GM19351 (cell line): ENCODE measurements around the gene BPTF.
A peak's percentile ranks its signal among the peaks of the same experiment; 100 is the strongest.
"Not testable (repeated sequence)": the region's sequence is repeated elsewhere in the genome, so short reads cannot be mapped to it uniquely, and the experiment has no call there.

Experiments used
- ATAC-seq: cut with Tn5 transposase; IDR thresholded peaks from one replicate; pipeline ENCODE4 v1.9.1; 2021; ENCODE audit warnings: mild to moderate bottlenecking, moderate library complexity; ENCODE audit not compliant: unreplicated experiment

Gene BPTF, protein sequence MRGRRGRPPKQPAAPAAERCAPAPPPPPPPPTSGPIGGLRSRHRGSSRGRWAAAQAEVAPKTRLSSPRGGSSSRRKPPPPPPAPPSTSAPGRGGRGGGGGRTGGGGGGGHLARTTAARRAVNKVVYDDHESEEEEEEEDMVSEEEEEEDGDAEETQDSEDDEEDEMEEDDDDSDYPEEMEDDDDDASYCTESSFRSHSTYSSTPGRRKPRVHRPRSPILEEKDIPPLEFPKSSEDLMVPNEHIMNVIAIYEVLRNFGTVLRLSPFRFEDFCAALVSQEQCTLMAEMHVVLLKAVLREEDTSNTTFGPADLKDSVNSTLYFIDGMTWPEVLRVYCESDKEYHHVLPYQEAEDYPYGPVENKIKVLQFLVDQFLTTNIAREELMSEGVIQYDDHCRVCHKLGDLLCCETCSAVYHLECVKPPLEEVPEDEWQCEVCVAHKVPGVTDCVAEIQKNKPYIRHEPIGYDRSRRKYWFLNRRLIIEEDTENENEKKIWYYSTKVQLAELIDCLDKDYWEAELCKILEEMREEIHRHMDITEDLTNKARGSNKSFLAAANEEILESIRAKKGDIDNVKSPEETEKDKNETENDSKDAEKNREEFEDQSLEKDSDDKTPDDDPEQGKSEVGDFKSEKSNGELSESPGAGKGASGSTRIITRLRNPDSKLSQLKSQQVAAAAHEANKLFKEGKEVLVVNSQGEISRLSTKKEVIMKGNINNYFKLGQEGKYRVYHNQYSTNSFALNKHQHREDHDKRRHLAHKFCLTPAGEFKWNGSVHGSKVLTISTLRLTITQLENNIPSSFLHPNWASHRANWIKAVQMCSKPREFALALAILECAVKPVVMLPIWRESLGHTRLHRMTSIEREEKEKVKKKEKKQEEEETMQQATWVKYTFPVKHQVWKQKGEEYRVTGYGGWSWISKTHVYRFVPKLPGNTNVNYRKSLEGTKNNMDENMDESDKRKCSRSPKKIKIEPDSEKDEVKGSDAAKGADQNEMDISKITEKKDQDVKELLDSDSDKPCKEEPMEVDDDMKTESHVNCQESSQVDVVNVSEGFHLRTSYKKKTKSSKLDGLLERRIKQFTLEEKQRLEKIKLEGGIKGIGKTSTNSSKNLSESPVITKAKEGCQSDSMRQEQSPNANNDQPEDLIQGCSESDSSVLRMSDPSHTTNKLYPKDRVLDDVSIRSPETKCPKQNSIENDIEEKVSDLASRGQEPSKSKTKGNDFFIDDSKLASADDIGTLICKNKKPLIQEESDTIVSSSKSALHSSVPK (N-terminal part only)

DNA sequence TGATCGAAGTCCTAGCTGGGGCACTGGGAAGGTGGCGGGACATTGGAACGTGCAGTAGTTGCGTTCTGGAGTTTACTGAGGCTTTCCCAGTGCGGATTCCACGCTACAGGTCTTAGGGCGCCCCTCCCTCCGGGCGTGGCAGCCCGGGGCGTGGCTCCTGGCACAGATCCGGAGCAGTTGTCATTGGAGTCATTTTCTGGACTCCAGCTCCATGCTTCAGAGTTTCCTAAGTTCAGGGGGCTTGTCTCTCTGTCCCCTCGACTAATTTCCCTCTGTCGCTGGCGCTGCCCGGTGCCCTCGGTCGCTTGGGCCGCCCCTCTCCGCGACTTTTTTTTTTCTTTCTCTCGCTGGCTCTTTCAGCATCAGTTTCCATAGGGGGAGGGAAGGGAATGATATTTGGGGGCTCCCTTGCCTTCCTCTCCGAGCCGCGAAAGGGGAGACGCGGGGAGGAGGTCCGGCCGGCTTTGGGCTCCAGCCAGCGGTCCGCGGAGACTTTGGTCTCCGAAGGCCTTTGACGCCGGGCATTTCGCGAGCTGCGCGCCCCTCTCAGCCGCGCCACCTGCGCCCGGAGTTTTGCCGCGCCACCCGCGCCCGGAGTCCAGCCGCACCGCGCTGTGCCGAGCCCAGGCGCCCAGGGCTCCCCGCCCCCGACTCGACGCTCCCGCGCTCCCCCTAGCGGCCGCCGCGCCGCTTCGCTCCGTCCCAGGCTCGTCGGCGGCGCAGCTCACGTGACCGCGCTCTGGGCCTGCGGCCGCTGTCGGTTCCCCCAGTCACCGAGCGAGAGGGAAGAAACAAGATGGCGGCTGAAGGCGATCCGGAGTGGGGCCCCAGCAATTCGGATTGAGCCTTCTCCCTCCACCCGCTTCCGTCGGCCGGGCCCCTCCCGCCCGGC lies at the start of gene BPTF:
TSS of gene BPTF (plus strand) at position 769 of the 892 bp plus-strand sequence. CDS start 222 bp downstream, outside the sequence.
- ATAC-seq = peak; percentile 80

DNA sequence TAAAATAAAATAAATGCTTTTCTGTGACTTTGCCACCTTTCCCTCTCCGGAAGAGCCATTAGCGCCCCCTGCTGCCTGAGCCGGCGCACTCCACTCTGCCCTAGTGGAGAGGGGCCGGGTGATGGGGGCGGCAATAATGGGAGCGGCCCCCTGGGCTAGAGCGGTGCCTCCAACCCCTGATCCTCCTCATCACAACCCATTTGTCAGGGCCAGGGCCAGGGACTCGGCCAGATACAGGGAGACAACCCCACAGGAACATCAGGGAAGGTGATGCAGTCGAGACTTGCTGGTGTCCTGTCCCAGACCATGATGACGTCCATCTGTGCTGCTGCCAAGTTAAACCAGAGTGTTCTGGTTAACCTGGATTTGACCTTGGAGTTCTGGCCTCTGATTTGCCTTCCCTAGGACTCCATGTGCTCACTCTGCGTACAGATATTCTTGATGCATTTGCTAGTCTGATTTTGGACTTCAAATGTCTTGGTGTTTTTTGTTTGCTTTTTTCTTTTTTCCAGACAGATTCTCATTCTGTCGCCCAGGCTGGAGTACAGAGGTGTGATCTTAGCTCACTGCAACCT lies 46.1 kb upstream of the BPTF start:
- ATAC-seq = no peak

DNA sequence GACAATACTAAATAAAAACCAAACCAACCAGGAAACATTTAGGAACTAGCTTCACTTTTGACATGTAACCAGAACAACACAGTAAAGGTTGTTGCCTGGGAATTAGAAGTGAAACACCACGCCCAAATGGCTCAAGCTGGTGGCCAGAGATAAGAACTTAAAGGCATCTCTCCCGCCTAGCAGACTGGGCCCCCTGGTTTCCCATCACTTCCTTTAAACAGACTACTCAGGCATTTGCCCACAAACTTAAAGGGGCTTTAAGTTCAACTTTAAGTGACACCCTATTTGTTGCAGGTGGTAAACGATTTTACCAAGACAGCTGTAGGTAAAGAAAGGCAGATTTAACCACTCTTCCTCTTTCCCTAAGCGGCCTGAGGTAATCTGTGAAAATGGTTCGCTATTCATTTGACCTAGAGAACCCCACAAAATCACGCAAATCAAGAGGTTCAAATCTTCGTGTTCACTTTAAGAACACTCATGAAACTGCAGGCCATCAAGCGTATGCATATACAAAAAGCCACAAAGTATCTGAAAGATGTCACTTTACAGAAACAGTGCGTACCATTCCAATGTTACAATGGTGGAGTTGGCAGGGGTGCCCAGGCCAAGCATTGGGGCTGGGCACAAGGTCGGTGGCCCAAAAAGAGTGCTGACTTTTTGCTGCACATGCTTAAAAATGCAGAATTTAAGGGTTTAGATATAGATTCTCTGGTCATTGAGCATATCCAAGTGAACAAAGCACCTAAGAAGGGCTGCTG lies 40.8 kb upstream of the BPTF start:
- ATAC-seq = no peak

DNA sequence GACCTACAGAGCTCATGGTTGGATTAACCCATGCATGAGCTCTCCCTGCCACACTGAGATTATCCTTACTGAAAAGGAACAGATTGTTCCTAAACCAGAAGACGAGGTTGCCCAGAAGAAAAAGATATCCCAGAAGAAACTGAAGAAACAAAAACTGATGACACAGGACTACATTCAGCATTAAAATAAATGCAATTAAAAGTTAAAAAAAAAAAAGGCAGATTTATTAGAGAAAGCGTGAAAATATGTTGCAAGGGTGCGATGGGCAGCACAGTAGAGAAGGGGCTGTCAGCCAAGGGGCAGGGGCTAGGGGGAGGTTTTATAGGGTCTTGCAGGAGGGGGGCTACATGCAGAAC lies 40.2 kb upstream of the BPTF start:
- ATAC-seq = no peak

DNA sequence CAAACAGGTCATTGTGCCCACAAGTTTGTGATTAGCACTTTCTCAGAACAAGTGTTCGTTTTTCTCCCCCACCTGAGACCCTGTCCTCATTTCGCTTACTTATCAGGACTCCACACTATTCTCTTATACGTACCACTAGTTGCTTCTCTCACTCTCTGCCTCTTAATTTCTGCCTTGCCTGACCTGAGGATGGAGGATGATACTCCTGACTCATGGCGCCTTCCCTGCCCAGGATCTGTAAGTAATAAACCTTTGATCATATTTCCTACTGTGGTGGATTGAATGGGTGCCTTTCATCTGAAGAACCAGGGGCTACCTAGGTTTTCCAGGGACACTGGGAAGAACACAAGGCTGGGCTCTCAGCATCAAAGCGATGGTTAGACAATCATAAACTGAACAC lies 39.8 kb upstream of the BPTF start:
- no peak for ATAC-seq

DNA sequence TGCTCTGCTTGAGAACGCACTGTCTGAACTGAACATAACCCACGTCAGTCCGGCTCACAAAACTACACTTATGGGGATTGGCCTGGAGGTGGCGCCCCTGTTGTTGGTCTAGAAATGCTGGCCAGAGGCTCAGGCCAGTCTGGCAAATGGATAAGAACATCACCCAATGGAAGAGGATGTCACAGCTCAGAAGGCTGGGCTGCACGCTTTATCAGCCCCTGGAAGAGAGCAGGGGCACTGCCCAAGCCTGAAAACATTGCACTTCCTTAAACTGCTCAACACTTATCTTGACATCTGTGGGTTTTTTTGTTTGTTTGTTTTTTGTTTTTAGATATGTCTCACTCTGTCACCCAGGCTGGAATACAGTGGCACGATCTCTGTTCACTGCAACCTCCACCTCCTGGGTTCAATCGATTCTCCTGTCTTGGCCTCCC lies 24.8 kb upstream of the BPTF start:
- peak; percentile 91 for ATAC-seq

DNA sequence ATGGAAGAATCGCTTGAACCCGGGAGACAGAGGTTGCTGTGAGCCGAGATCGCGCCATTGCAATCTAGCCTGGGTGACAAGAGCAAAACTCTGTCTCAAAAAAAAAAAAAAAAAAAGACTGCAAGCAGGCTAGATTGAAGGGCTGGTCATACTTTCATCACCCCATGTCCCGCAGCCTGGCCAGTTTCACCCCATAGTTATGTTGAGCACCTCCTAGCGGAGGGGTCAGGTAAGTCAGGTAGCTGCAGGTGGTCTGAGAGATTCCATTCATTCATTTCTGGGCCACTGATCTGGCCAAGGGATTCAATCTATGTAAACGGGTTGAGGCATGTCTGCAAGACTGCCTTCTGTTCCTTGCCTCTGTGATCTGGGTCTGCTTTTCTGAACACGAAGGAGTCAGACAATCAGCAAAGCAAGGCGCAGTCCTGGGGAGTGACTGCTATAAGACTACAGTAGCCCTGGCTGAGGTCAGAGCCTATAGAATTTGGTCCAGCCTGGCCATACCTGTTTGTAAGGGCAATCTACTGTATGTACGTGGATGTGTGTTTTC lies 23.6 kb upstream of the BPTF start:
- no peak for ATAC-seq

DNA sequence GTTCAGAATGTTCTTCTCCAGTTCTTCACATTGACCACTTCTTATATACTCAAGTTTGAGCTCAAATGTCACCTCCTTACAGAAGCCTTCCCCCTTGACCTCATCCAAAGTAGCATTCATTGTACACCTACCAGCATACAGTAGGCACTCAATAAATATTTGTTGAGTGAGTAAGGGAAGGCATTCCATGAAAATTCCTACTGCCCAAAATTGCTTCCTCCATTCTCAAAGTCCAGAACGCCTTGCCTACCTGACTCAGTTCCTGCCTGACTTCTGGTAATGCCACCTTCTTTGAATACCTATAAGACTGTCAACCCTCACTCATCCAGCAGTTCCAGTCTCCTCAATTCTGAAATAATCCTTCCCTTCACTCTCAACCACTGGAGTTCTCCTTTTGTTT lies 14.8 kb upstream of the BPTF start:
- ATAC-seq = no peak

DNA sequence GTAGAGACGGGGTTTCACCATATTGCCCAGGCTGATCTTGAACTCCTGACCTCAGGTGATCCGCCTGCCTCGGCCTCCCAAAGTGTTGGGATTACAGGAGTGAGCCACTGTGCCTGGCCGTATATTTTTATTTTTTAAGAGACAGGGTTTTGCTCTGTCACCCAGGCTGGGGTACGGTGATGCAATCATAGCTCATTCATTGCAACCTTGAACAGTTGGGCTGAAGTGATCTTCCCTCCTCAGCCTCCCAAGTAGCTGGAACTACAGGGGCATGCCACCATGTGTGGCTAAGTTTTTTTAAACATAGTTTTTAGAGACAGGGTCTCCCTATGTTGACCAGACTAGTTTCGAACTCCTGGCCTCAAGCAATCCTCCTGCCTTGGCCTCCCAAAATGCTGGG lies 12.9 kb upstream of the BPTF start:
- not testable (repeated sequence) for ATAC-seq

DNA sequence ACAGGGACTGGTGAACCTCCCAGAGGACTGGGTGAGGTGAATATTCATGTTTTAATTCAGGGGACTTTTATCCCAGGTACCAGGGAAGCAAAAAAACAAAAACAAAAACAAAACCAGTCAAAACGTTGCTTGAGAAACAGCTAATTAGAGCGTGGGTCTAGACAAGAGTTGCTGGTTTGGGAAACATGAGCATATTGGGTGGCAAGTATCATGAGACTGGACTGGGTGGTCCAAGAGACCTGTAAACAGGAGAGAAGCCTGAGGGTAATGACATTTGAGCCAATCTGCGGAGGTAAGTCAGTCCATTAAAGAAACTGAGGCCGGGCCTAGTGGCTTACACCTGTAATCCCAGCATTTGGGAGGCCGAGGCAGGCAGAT lies 11.5 kb upstream of the BPTF start:
- no peak for ATAC-seq

DNA sequence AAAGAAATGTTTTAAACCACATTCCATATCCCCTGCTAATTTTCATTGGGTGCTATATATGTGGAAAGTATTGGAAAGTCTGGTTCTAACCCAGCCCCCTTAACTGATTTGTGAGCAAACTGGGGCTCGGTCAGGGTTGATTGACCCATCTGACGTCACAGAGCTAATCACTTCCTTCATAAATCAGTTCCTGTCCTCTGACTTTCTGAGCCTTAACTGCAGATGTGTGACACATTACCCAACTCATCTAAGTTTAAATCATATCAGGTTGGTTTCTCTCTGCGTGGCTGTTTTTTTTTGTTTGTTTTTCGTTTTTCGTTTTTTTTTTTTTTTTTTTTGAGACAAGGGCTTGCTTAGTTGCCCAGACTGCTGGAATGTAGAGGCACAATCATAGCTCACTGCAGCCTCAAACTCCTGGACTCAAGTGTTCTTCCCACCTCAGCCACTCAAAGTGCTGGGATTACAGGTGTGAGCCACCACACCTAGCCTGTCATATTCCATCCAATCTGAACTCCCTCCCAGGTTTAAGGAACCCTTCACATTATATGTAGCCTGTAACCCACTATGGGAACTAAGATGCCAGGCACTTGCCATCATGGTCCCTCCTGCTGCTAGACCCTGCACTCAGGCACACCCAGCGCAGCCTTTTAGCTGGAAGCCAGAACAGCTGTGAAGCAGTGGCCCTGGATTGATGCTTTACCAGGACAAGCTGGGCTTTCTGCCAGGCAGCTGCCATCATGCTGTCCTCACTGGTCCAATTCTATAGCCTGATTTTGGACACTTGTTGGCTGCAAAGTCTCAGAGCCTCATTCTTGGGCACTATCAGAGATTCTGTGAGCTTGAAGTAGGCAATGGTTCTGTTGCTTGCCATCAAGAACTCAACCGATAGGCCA lies 6.9 kb upstream of the BPTF start:
- peak; percentile 70 for ATAC-seq

DNA sequence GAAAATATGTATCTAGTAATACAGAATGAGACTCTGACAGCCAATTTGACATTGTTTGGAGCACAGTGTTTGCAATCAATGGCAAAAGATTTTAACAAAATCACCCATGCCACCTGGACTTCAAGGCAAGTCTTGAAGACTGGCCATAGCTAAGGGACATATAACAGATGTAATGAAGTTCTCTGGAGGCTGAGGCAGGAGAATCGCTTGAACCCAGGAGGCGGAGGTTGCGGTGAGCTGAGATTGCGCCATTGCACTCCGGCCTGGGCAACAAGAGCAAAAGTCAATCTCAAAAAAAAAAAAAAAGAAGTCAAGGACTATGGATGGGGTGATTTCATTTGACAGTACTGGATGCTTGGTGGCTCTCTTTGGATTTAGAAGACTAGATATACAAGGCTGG lies 5.6 kb upstream of the BPTF start:
- ATAC-seq = no peak

DNA sequence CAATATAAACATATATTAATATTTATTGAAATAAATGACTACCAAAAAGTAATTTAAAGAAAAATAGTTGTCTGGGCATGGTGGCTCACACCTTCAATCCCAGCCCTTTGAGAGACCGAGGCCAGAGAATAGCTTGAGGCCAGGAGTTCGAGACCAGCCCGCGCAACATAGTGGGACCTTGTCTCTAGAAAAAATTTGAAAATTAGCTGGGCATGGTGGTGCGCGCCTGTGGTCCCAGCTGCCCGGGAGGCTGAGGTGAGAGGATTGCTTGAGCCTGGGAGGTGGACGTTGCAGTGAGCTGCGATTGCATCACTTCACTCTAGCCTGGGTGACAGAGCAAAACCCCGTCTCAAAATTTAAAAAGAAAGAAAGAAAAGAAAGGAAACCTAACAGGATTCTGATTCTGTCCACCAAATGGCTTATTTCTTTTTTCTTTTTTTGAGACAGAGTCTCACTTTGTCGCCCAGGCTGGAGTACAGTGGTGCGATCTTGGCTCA lies 3.4 kb upstream of the BPTF start:
- ATAC-seq = no peak

DNA sequence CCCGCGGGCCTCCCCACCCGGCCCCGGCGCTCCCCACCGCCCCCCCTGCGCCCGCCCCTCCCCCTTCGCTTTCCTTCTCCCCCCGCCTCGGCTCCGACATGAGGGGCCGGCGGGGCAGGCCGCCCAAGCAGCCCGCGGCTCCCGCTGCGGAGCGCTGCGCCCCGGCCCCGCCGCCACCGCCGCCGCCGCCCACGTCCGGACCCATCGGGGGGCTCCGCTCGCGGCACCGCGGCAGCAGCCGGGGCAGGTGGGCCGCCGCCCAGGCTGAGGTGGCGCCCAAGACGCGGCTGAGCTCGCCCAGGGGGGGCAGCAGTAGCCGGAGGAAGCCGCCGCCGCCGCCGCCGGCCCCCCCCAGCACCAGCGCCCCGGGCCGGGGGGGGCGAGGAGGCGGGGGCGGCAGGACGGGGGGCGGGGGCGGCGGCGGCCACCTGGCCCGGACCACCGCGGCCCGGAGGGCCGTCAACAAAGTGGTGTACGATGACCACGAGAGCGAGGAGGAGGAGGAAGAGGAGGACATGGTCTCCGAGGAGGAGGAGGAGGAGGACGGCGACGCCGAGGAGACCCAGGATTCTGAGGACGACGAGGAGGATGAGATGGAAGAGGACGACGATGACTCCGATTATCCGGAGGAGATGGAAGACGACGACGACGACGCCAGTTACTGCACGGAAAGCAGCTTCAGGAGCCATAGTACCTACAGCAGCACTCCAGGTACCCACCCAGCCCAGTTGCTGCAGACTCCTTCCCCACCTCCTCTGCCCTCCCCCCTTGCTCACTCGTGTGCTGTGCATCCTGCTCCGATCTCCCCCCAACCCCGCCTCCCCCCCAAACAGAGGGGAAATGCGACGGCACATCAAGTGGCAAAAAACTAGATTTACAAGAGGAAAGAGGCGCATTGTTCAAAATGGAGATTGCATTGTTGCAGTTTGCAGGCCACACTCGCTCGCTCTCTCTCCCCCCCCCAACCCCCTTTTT lies 611 bp downstream of the BPTF start:
- peak; percentile 26 for ATAC-seq

DNA sequence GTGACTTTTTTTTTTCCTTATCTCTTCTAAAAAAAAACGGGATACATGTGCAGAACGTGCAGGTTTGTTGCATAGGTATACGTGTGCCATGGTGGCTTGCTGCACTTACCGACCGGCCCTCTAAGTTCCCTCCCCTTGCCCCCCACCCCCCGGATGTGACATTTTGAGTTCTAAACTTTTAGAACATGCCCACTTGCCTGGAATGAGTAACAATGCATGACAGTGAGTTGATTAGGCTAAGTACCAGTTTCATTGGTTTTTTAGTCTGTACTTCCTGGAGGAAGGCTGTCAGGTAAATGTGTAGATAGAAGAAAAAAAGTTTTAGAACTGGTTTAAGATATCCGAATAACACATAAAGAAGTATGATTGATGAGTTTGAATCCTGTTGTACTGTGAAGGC lies 4.0 kb downstream of the BPTF start:
- ATAC-seq = no peak

DNA sequence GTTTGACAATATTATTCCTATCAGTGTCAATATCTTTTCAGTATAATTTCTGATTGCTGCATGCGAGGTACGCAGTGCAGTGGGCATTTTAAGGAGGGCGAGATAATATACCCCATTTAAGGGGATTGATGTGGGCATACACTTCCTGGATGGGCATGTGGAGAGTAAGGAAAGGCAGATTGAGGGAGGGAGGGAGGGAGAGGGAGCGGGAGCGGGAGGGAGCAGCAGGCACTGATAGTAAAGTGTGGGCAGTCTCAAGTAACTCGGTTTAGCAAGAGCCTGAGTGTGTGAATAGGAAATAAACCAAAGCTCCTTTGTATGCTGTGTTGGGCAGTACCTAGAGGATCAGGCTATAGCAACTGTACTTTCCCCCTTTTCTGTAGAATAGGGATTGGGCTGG lies 5.1 kb downstream of the BPTF start:
- ATAC-seq = no peak

DNA sequence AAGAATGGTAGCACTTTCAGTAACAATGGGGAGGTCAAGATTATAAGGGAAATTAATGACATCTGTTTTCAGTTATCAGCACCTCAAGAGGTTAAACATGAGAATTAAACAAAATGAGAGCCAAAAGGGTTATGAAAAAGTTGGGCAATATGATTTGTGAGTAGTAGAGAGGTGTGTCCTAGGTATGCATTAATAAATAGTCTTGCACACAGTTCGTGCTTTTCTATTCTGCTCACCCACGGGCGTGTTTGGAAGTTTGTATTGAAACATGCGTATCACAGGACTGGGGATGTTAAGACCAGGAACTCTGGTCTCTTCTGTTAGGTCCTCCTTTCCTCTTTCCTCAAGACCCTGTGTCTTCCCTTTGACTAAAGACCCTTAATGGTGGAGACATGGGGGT lies 6.0 kb downstream of the BPTF start:
- ATAC-seq = no peak
